Measurements from ENCODE around the gene TRIM40.

DNA sequence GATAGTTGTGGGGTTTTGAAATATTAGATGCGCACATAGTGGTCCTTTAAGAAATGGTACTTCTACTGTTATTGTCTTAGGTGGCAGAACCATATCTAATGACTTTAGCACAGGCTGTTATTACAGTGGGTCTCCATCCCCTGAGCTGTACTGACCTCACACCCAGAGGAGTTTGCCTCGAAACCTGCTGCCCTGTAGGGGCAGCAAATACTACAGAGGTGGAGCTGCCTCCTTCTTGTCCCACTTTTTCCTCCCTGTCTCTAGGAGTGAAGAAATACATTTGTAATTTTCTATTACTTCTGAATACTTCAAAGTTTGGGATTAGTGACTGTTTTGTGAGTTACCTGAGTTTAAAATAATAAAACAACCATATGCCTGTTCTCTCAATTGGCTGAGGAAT, 31.3 kb upstream of the TRIM40 start:
- TF ChIP-seq POLR2A (IDR thresholded peaks at IDR 0.05; ENCODE audit: low read depth, low read length) (no peak), TAF1 (IDR thresholded peaks at IDR 0.05; ENCODE audit: low read depth, low read length) (no peak), POU2F2 (IDR thresholded peaks at IDR 0.05; ENCODE audit: low read depth, low read length) (no peak)

All from GM12891 (cell line).